GM21381 (cell line): Measurements from ENCODE around the gene SFXN1.

Source experiments
- ATAC-seq: cut with Tn5 transposase; IDR thresholded peaks from one replicate; pipeline ENCODE4 v1.9.1; 2021; ENCODE audit warnings: mild to moderate bottlenecking, moderate library complexity; ENCODE audit not compliant: unreplicated experiment

The SFXN1 gene

DNA sequence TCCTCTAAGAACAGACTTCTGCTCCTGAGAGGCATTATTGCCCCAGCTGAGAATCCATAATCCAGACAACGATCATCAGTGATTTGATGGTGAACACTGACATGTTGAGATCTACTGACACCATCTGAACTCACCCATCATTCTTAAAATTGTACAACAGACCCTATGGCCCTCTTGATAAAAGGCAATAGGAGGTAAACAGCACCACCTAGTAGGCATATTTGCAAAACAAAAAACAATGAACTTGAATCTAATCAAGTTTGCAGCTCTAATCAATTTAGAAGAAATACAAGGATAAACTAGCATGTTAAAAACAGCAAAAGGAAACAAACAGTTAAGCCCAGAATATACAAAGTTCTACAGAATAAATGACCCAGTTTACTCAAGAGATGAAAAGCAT, 89.6 kb downstream of the SFXN1 start:
- ATAC-seq = no peak

DNA sequence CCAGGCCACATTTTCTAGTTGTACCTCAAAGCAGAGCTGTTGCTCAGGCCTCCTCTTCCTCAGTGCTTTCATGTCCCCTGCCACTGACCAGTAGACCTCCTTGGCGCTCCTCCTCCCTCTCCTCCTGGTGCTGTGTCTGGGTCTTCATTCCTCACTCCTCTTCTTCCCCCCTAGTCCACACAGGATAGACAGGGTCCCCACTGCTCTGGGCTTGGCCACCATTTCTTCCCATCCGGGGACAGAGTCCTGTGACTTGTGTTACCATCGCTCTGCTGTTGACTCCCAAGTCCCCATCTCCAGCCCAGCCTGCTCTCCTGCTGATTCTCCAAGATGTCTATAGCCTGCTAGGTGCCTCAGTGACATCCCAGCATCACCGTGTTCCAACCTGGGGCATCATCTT, 91.3 kb downstream of the SFXN1 start:
- ATAC-seq = no peak

- no peak for ATAC-seq
Observed at GRCh38 chr5:175572886-175573285, 94.5 kb downstream of the SFXN1 start.

GRCh38 chr5:175573493-175574269, 95.3 kb downstream of the SFXN1 start:
- no peak for ATAC-seq

DNA sequence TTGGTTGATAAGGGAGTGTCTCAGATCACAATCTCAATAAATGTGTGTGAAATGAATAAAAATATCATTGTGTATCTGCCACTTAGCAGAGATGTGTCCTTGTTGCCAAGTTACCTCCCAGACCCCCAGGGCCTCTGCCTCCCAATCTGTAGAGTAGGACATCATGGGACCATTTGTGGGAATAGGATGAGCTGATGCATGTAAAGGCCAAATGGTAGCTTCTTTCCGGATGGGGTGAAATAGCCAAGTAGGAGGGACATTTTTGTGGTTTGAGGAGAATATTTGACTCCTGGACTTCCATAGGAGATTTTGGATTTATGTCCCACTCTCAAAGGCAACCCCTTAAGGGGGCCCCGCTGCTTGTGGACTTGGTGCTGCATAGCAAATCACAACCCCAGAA, 96.9 kb downstream of the SFXN1 start:
- no peak for ATAC-seq

DNA sequence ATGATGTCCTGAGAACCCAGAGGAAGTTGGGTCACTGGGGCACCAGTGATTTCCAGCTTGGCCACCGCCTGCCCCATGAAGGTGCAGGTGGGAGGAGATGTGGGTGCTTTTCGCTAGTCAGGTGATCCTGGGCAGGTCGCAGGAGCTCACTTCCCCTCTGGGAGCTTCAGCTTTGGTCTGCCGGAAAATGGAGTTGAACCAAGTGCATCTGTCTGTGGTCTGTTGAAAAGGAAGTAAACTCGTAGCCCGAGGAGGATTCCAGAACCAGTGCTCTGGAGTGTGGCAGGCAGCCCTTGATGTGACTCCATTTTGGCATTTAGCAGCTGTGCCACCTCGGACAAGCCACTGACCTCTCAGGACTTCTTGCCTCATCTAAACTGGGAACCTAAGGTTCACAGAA, 97.7 kb downstream of the SFXN1 start:
- no peak for ATAC-seq

- ATAC-seq = no peak
Observed at GRCh38 chr5:175576591-175576990, 98.2 kb downstream of the SFXN1 start.
